HL-60 (cell line): ENCODE data around the gene CMYA5.

Experiments
- DNase-seq, 2 experiments: peaks; one replicate each; pipeline ENCODE4 v3.0.0-alpha.2; 2010 to 2020; ENCODE audit warnings: low read depth in 1 of 2, low spot score in 1 of 2
- H3K27ac ChIP-seq: fragments of 250-450 bp; sonication (Bioruptor Pico); replicated peaks from 2 replicates; pipeline ENCODE4 v1.5.1; 2020; ENCODE audit warnings: mild to moderate bottlenecking, moderate library complexity
- H3K27me3 ChIP-seq: fragments of 250-450 bp; sonication (Bioruptor Pico); 2 replicates; pipeline ENCODE4 v1.5.1; 2021; ENCODE audit warnings: mild to moderate bottlenecking, moderate library complexity; ENCODE audit not compliant: insufficient read depth, poor library complexity, severe bottlenecking
- H3K4me3 ChIP-seq: replicated peaks from 2 replicates; pipeline ENCODE4 v1.5.1; 2011; ENCODE audit warnings: mild to moderate bottlenecking, control low read depth, low read length; ENCODE audit not compliant: insufficient read depth
- CTCF ChIP-seq: IDR thresholded peaks from one replicate; pipeline ENCODE4 v1.5.1; 2011; ENCODE audit warnings: low read length, control low read depth, inconsistent platforms; ENCODE audit not compliant: insufficient read depth
- GABPA ChIP-seq: IDR thresholded peaks from 2 replicates; pipeline ENCODE4 v1.6.1; 2012; ENCODE audit warnings: low read depth
- POLR2AphosphoS5 ChIP-seq: IDR thresholded peaks from 2 replicates; pipeline ENCODE4 v1.6.1; 2012; ENCODE audit warnings: low read depth
- REST ChIP-seq: IDR thresholded peaks from 2 replicates; pipeline ENCODE4 v1.6.1; 2012; ENCODE audit warnings: low read depth; ENCODE audit not compliant: insufficient replicate concordance
- SPI1 ChIP-seq: IDR thresholded peaks from 2 replicates; pipeline ENCODE4 v1.6.1; 2012; ENCODE audit warnings: low read depth, mild to moderate bottlenecking, borderline replicate concordance

Gene CMYA5

GRCh38 chr5:79642210-79642609 is 47.4 kb upstream of the CMYA5 start:
- TF ChIP-seq SPI1 (no peak), GABPA (no peak), REST (no peak), POLR2AphosphoS5 (no peak)
- Histone ChIP-seq H3K27me3 (no peaks in the 10 kb centered on the region), H3K27ac (no peak overlapping the region), H3K4me3 (no peak overlapping the region)
- DNase-seq: no peak

GRCh38 chr5:79653843-79654242 is 35.8 kb upstream of the CMYA5 start:
- TF ChIP-seq POLR2AphosphoS5: no peak
- no peaks in the 10 kb centered on the region for H3K27me3 ChIP-seq
- no peak overlapping the region for H3K27ac ChIP-seq
- no peak overlapping the region for H3K4me3 ChIP-seq
- DNase-seq: no peak

GRCh38 chr5:79663212-79663611 is 26.4 kb upstream of the CMYA5 start:
- DNase-seq: no peak
- Histone ChIP-seq H3K4me3 (no peak overlapping the region), H3K27ac (no peak overlapping the region), H3K27me3 (no peaks in the 10 kb centered on the region)
- TF ChIP-seq SPI1 (no peak), POLR2AphosphoS5 (no peak), GABPA (no peak), CTCF (no peak), REST (no peak)

- no peak overlapping the region for H3K4me3 ChIP-seq
- DNase-seq: no peak
- TF ChIP-seq POLR2AphosphoS5 (no peak), GABPA (no peak), REST (no peak), CTCF (no peak), SPI1 (no peak)
- no peak overlapping the region for H3K27ac ChIP-seq
- H3K27me3 ChIP-seq: no peaks in the 10 kb centered on the region
Observed at GRCh38 chr5:79666758-79667157, 22.9 kb upstream of the CMYA5 start.
